HL-60/S4 treated with retinoic acid at 250 ng/mL for 4 days and 3 days (cell line): ENCODE results near the gene KRT14.
"Not testable (repeated sequence)": the region's sequence is repeated elsewhere in the genome, so short reads cannot be mapped to it uniquely, and the experiment has no call there.

Source experiments
- in situ Hi-C: fragments of 300-500 bp; cut with MboI; formaldehyde crosslinking; loops from 2 replicates; pipeline ENCODE4 v1.7.0; 2022; ENCODE audit warnings: low sequenced_read_pairs

The KRT14 gene

DNA sequence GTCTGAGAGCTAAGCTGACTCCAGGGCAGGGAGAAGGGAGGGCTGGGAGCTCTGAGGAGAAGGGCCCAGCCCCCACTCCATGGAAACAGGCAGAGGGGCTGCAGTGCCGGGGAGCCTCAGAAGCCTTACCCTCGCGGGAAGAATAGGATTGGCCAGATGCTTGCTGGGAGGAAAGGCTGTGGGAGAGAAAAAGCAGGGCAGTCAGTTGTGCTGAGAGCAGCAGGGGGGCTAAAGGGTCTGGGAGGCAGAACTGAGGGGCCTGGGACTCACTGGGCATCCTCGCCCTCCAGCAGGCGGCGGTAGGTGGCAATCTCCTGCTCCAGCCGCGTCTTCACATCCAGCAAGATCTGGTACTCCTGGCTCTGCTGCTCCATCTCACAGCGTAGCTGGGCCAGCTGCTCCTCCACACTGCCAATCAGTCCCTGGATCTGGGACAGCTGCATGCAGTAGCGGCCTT is 23.4 kb upstream of the KRT14 start:
- in situ Hi-C loops: not testable (repeated sequence)

- in situ Hi-C loops: not testable (repeated sequence)
Observed at GRCh38 chr17:41606930-41607329, 20.2 kb upstream of the KRT14 start.

- in situ Hi-C loops: no loop called here
Observed at GRCh38 chr17:41602524-41602923, 15.8 kb upstream of the KRT14 start.

GRCh38 chr17:41600318-41600717 is 13.6 kb upstream of the KRT14 start:
- in situ Hi-C loops: no loop called here

DNA sequence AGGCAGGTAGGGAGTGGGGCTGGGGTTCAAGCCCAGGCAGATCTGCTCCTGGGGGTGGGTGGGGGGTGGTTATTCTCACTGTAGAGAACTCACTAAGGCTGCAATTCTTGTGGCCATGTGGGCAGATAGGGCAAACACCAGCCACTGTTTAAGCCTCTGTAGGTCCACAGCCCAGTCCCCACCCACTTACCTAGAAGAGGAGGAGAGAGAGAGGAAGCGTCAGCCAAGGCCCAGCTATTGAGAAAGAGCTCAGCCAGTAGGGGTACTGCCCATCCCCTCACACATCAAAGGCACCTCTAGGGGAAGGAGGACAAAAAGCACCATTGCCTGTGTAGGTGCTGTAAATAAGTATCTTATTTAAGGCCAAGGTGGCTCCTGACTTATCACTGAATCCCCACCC is 13.0 kb upstream of the KRT14 start:
- in situ Hi-C loops: no loop called here

GRCh38 chr17:41595585-41595984 is 8.9 kb upstream of the KRT14 start:
- in situ Hi-C loops: no loop called here

GRCh38 chr17:41594363-41594915 is 7.7 kb upstream of the KRT14 start:
- in situ Hi-C loops: no loop called here

DNA sequence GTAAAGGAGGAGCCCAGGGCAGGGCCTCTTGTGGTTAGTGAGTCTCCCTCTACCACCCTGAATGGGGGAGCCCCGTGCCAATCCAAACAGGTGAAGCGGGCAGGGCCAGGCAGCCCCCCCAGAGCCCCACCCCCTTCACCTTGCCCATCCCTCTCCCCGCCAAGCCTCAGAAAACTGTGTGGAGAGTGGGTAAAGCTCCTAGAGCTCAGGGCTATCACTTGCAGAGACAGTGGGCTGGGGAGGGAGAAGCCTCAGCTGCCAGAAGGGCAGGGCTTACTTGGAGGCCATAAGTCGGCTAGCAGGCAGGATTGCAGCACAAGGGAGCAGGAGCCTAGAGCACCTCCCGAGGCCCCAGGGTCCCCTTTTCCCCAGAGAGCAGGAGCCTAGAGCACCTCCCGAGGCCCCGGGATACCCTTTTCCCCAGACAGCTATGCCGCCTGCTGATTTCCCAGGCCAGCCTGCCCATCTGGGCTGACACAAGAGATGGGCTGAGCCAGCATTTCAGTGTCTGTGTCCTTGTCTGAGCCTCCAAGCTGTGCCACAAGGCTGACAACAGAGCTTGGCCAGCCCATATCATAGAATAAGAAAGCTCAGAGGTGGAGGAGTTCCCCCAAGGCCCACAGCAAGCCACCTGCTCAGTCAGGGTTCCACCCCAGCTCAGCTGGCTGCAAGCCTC is 6.7 kb upstream of the KRT14 start:
- in situ Hi-C loops: no loop called here

DNA sequence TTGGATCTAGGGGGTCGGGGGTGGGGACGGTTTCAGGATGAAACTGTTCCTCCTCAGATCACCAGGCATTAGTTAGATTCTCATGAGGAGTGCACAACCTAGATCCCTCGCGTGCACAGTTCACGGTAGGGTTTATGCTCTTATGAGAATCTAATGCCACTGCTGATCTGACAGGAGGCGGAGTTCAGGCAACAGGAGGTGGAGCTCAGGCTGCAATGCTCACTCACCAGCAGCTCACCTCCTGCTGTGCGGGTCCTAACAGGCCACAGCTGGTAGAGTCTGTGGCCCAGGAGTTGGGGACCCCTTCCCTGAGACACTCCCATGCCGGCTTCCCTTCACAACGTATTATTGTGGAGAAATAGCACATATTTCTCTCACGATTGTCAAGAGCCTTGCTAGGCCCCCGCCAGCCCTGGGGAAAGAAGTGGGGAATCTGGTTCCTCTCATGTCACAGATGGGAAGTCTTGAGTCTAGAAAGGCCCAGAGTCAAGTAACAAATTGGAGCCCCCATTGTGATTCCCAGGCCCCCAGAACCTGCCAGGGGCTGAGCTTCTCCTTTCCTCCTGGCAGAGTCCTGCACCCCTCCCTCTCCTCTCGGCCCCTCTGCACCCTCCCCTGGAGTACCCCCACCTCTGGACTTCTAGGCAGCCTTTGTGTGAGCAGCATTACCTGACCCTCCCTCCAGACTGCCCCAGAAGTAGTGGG is 6.1 kb upstream of the KRT14 start:
- in situ Hi-C loops: no loop called here

DNA sequence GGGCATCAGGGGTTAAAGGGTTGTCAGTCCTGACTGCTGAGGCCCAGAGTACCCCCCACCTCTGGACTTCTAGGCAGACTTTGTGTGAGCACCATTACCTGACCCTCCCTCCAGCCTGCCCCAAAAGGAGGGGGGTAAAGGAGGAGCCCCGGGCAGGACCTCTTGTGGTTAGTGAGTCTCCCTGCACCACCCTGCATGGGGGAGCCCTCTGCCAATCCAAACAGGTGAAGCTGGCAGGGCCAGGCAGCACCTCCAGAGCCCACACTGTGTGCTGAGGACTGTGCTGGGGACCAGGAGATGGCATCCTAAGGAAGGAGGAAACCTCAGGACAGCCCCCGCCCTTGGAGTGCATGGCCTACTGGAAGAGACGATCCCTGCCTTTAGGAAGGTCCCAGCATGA is 2.6 kb upstream of the KRT14 start:
- in situ Hi-C loops: no loop called here

DNA sequence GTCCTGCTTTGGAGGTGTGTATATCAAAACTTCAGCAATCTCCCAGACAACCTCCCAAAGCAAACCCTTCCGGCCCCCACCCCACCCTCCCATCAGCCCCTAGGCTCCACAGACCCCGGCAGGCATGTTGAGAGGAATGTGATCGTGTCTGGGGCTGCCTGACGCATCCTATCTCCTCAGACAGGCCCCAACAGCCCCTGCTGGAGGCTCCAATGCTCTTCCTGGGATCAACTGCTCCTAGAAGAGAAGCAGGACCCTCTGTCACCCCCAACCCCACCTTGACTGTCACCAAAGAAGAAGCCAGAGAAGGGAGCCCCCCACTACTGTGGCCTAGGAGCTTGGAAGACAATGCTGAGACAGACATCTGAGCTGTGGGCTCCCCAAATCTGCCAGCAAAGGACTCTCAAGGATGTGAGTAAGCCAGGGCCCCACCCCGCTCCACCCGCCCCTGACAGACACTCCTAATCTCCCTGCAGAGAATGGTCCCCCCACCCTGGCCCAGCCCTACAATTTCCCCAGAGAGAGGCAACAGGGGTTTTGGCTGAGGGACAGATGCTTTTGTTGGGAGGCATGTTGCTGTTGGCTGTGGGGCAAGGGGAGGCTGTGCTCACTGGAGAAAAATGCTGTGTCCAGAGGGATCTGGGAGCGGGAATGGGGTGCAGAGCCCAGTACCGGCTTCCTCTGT is 1.6 kb upstream of the KRT14 start:
- in situ Hi-C loops: no loop called here

DNA sequence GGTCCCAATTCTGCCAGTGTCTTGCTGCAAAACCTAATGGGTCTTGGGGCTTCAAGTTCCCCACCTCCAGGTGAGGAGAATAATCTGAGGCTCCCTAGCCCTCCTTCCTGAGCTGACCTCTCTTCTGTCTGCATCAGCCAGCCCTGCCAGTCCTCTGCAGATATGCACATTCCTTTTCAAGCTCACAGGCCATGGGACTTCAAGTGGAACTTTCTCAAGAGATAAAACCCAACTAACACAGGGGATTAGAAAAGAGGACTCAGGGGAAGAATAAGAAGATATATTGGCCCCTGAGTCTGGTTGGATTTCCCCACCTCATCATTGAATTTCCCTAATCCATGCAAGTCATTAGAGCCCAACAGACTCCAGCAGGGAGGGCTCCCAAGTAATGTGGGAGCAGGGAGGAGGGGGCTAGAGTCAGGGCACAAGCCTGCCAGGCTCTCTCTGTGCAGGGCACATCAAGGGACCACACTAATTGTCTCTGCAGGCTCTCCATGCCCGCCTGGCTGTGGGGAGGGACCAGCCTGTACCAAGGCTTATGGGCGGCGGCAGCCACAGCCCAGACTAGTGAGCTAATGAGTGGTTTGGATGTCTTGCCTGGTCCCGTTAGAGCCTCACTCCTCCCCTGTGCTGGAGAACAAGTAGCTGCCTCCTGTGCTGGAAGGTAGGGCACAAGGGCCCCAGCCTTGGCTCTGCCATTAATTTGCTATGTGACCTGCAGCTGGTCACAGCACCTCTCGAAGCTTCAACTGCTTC is 1.2 kb downstream of the KRT14 start:
- in situ Hi-C loops: no loop called here

DNA sequence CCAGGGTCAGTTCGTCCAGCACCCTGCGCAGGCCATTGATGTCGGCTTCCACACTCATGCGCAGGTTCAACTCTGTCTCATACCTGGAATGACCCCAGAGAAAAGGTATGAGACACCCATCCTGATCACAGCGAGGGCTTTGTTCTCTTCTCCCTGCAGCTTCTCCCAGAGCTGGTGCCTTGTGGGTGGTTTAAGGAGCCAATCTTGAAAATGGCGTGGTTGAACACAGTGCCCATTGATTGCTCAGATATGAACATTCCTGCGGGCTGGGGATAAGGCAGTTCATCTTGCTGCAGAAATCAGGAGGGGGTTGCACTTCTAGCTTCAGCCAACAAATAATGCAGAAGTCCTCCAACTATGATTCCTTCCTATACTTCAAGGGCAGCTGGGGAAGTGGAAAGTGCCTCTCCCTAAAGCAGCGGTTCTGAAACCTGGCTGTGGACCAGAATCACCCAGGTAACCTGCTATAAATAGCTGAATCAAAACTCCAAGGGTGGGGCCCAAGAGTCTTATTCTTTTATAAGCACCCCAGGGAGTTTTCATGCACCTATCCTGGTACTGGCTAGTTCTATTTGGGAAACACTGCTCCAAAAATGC is 2.3 kb downstream of the KRT14 start:
- in situ Hi-C loops: not testable (repeated sequence)

DNA sequence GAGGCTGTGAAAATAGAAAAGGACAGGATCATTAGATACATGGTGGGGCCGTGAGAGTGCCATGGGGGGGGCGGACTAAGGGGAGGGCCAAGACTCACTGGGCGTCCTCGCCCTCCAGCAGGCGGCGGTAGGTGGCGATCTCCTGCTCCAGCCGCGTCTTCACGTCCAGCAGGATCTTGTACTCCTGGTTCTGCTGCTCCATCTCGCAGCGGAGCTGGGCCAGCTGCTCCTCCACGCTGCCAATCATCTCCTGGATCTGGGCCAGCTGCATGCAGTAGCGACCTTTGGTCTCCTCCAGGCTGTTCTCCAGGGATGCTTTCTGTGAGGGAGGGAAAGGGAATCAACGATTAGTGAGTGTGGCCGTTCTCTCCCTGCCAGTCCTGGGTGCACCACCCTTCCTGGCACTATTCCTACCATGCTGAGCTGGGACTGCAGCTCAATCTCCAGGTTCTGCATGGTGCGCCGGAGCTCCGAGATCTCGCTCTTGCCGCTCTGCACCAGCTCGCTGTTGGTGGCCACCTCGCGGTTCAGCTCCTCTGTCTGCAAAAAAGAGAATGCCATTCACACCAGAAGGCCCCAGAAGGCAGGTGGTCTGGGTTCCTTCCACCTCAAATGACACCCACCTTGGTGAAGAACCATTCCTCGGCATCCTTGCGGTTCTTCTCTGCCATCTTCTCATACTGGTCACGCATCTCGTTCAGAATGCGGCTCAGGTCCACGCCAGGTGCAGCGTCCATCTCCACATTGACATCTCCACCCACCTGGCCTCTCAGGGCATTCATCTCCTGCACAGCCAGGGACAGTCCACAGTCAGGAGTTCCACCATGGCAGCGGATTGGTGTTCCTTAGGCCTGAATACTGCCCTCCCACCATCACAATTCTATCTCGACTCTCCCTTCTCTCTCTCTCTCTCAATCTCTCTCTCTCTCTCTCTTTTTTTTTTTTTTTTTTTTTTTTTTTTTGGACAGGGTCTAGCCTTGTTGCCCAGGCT is 3.3 kb downstream of the KRT14 start:
- in situ Hi-C loops: no loop called here

DNA sequence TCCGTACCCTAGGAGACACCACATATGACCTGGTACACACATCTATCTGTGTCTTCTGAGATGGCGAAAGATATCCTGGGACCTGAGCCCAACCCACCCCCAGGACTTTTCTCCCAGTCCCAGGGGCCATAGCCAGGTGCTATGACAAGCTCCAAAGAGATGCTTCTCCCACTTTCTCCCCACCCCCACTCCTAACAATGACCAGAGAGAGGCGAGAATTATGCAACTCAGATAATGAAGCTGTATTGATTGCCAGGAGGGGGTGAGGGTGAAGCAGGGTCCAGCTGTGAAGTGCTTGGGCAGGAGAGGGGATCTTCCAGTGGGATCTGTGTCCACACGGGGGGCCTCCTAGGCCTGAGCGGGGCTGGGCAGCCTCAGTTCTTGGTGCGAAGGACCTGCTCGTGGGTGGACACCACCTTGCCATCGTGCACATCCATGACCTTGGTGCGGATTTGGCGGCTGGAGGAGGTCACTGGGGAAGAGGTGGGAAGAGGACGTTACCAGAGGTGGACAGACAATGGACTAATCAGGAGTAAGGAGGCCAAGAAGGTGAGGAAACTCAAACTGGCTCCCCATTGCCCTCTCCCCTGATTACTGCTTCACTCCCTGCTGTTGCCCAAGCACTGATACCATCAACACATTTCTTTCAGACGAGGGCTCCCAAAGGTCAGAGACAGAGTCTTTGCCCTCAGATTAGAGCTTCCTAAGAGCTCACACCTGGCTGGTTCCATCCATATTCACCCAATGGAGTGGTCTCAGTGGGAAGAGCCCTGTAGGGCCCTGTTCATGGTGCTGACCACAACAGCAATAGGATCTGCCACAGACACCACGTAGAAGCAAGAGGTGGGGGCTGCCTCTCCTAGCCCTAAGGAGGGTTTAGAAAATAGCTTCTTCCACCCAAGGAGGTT is 4.4 kb downstream of the KRT14 start:
- in situ Hi-C loops: not testable (repeated sequence)

DNA sequence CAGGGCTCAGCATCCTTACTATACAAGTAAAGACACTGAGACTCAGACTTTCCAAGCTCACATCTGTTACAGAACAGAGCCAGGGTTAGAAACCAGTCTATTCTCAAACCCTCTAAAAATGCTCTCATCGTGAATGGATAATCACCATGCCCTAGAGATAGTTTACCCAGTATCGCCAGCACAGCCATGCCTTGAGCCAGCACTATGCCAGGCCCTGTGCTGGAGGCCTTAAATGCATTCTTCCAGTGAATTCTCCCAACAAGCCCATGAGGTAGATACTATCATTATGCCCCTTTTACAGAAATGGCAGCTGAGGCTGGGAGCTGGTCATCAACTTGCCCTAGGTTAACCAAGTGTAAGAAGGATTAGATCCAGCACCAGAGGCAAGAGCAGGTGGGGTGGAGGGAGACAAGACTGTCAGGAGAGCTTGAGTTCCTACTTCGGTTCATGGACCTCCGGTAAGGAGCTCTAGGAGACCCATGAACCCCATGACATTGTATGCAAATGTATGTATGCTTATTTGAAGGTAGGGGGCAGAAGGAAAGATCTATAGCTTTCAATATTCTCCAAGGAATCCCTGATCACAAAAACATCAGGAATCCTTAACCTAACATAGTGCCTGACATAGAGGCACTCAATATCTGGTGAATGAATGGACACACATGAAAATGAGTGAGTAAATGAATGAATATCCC is 5.2 kb downstream of the KRT14 start:
- in situ Hi-C loops: no loop called here

- in situ Hi-C loops: no loop called here
Observed at GRCh38 chr17:41580687-41581365, 5.9 kb downstream of the KRT14 start.
